Endodermal cell (in vitro differentiated cells): ENCODE results near the gene CRYBA4. TPM values are rescaled to one million over a fixed set of nuclear protein-coding genes. Genes with fewer than 3 reads are reported as not detected.

Experiments
- DNase-seq: peaks from one replicate; pipeline ENCODE4 v3.0.0-alpha.2; 2017
- H3K27ac ChIP-seq: 2 replicates; pipeline ENCODE4 v1.5.1; 2013; ENCODE audit warnings: mild to moderate bottlenecking, low read depth, low read length, moderate library complexity
- H3K27me3 ChIP-seq: 2 replicates; pipeline ENCODE4 v1.6.1; 2013; ENCODE audit warnings: mild to moderate bottlenecking, low read length, moderate library complexity; ENCODE audit not compliant: insufficient read depth, control insufficient read depth, poor library complexity, severe bottlenecking
- H3K36me3 ChIP-seq: 2 replicates; pipeline ENCODE4 v1.7.0; 2013; ENCODE audit warnings: mild to moderate bottlenecking, low read length, moderate library complexity; ENCODE audit not compliant: control insufficient read depth, insufficient read depth
- H3K4me1 ChIP-seq: one replicate; pipeline ENCODE4 v1.7.0; 2013; ENCODE audit warnings: low read length; ENCODE audit not compliant: control insufficient read depth, insufficient read depth
- H3K4me3 ChIP-seq: 2 replicates; pipeline ENCODE4 v1.5.1; 2013; ENCODE audit warnings: mild to moderate bottlenecking, low read length, moderate library complexity
- H3K9ac ChIP-seq: 2 replicates; pipeline ENCODE4 v1.6.1; 2013; ENCODE audit warnings: mild to moderate bottlenecking, low read length, moderate library complexity; ENCODE audit not compliant: poor library complexity, severe bottlenecking; ENCODE audit errors: extremely low read depth
- H3K9me3 ChIP-seq: 2 replicates; pipeline ENCODE4 v1.6.1; 2013; ENCODE audit warnings: mild to moderate bottlenecking, low read length, moderate library complexity; ENCODE audit not compliant: control insufficient read depth
- H3K27ac Mint-ChIP-seq: 2 replicates; pipeline ENCODE4 v1.8.0; 2020; ENCODE audit warnings: mixed read lengths
- H3K27me3 Mint-ChIP-seq: 2 replicates; pipeline ENCODE4 v1.8.0; 2021; ENCODE audit warnings: mild to moderate bottlenecking, mixed read lengths; ENCODE audit not compliant: insufficient read depth
- H3K36me3 Mint-ChIP-seq: 2 replicates; pipeline ENCODE4 v1.8.0; 2020; ENCODE audit warnings: low read depth, mixed read lengths
- H3K4me1 Mint-ChIP-seq: 2 replicates; pipeline ENCODE4 v1.8.0; 2020; ENCODE audit warnings: mixed read lengths
- H3K4me3 Mint-ChIP-seq: 2 replicates; pipeline ENCODE4 v1.8.0; 2020; ENCODE audit warnings: mild to moderate bottlenecking, moderate library complexity, mixed read lengths
- H3K9me3 Mint-ChIP-seq: 2 replicates; pipeline ENCODE4 v1.8.0; 2020; ENCODE audit warnings: mild to moderate bottlenecking, mixed read lengths
- WGBS, 2 experiments: methylation state at CpG; one replicate each; pipeline versions ENCODE4 v1.1.5 to v1.1.7; 2013; ENCODE audit warnings: missing lambda C conversion rate in 2 of 2, mixed read lengths in 1 of 2; ENCODE audit not compliant: insufficient coverage in 1 of 2, insufficient read length in 1 of 2; 5-methylcytosine and 5-hydroxymethylcytosine counted together
- total RNA-seq, 2 donors: library from RNA; stranded (reverse); fragmentation: NEBNext Ultra II Directional in 1 of 2; extraction: Animal tissue kit (Norgen Biotek cat#: 25700) in 1 of 2; gene quantifications; 2 replicates in 1 of 2; 3 replicates in 1 of 2; pipeline ENCODE4 v1.2.1, GENCODE V29; 2021
- TF ChIP-seq, protein P1 (sequence below): fragments of 200-600 bp; sonication (generic); conservative IDR thresholded peaks from 2 replicates; pipeline ENCODE4 v1.5.0; 2021; ENCODE audit warnings: antibody characterized with exemption, mild to moderate bottlenecking

The CRYBA4 gene
- total RNA-seq, 2 donors from 2014 or later: not detected

DNA sequence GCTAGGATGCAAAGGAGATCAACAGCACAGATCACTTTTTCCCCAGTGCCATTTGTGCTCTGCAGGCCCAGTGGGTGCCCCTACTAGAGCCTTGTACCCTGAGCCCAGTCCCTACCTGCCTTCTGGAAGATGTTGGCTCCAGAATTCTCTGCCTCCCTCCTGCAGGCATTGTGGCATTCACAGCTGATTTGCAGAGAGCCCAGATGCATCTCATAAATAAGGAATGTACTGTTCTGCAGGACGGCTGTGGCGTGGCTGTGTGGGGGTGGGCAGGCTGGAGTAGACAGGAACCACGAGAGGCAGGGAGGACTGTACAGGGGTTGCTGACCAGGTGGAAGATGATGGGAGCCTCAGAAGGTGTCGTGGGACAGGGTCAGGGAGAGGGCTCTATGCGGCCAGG, 24.4 kb downstream of the CRYBA4 start:
- Mint-ChIP-seq H3K4me3 (no peak overlapping the region), H3K9me3 (no peaks in the 10 kb centered on the region), H3K27ac (no peak overlapping the region), H3K4me1 (peaks cover 69% of the 10 kb centered on the region), H3K36me3 (no peaks in the 10 kb centered on the region), H3K27me3 (peaks cover 46% of the 10 kb centered on the region)
- Histone ChIP-seq H3K4me3 (no peak overlapping the region), H3K36me3 (no peaks in the 10 kb centered on the region), H3K9ac (no peak overlapping the region), H3K27ac (peak overlapping the region; percentile 12), H3K9me3 (no peaks in the 10 kb centered on the region), H3K27me3 (peaks cover 31% of the 10 kb centered on the region), H3K4me1 (peaks cover 8% of the 10 kb centered on the region)
- TF ChIP-seq, protein P1, sequence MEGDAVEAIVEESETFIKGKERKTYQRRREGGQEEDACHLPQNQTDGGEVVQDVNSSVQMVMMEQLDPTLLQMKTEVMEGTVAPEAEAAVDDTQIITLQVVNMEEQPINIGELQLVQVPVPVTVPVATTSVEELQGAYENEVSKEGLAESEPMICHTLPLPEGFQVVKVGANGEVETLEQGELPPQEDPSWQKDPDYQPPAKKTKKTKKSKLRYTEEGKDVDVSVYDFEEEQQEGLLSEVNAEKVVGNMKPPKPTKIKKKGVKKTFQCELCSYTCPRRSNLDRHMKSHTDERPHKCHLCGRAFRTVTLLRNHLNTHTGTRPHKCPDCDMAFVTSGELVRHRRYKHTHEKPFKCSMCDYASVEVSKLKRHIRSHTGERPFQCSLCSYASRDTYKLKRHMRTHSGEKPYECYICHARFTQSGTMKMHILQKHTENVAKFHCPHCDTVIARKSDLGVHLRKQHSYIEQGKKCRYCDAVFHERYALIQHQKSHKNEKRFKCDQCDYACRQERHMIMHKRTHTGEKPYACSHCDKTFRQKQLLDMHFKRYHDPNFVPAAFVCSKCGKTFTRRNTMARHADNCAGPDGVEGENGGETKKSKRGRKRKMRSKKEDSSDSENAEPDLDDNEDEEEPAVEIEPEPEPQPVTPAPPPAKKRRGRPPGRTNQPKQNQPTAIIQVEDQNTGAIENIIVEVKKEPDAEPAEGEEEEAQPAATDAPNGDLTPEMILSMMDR: no peak
- DNase-seq: no peak
- WGBS, 2 experiments: 75 to 78% methylated on average over 2 to 5 of the region's 5 CpGs

DNA sequence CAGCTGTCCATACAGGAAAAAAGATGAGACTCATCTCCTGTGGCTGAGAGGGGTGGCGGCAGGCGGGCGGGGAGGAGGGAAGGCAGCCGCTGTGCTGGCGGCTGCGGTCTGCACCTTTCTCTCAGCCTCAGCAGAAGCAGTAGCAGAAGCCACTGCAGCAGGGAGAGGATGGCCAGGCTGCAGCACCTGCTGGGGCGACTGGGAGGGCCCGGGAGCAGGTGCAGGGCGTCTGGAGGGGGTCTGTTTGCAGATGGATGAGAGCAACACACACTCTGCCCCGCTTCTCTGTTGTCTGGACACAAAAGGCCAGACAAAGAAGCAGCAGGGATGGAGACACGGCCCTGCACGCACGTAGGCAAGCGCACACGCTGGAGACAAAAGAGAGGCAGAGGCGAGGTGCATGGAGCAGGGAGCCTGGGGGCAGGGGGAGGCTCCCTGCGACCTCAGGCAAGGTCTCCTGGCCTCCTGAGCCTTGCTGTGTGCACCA, 26.3 kb downstream of the CRYBA4 start:
- 21 to 37% methylated on average over 8 to 17 of the region's 17 CpGs for WGBS, 2 experiments
- Histone ChIP-seq H3K36me3 (no peaks in the 10 kb centered on the region), H3K4me1 (peaks cover 5% of the 10 kb centered on the region), H3K9ac (no peak overlapping the region), H3K27me3 (peaks cover 39% of the 10 kb centered on the region), H3K9me3 (no peaks in the 10 kb centered on the region), H3K4me3 (no peak overlapping the region), H3K27ac (peak overlapping the region; percentile 95)
- Mint-ChIP-seq H3K9me3 (no peaks in the 10 kb centered on the region), H3K27ac (peak overlapping the region; percentile 26), H3K27me3 (peaks cover 62% of the 10 kb centered on the region), H3K4me3 (peak overlapping the region; percentile 30), H3K4me1 (peaks cover 52% of the 10 kb centered on the region), H3K36me3 (no peaks in the 10 kb centered on the region)
- peak; percentile 77 for DNase-seq
- TF ChIP-seq, protein P1: no peak

DNA sequence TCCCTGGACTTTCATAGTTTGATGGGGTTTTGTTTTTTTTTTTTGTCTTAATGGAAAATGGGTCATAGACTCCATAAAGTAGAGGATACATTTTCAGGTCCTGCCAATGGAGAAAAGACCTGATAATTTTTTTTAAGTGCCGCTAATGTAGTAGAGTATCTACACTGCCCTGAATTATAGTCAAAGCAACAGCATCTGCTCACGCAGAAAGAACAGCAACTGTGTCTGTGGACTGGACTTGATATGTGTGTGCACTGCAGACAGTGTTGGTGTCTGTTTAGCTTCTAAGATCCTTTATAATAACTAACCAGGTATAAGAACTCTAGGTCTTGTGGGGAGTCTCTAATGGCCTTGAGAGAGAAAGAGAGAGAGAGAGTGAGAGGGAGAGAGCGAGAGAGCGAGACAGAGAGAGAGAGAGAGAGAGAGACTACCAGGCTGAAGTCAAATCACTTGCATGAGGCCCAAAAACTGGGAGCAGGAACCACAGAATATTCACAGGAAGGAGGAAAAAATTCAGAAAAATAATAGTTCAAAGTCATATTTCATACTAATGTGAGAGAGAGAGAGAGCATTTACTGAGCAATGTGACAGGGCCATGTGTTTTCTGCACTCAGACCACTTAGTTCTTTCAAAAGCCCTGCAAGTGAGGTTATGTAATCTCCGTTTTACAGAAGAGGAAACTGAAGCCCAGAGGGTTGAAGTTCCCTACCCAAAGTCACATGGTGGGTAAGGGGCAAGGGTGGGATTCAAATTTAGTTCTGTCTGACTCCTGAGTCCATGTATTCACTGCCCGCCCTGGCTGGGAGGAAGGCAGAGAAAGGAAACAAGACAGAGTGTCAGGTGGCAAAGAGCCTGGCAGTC, 27.0 kb downstream of the CRYBA4 start:
- Histone ChIP-seq H3K9me3 (no peaks in the 10 kb centered on the region), H3K4me1 (peaks cover 5% of the 10 kb centered on the region), H3K27me3 (peaks cover 39% of the 10 kb centered on the region), H3K4me3 (no peak overlapping the region), H3K9ac (no peak overlapping the region), H3K36me3 (no peaks in the 10 kb centered on the region), H3K27ac (peak overlapping the region; percentile 95)
- DNase-seq: no peak
- Mint-ChIP-seq H3K36me3 (no peaks in the 10 kb centered on the region), H3K4me3 (no peak overlapping the region), H3K9me3 (no peaks in the 10 kb centered on the region), H3K27ac (no peak overlapping the region), H3K4me1 (peaks cover 48% of the 10 kb centered on the region), H3K27me3 (peaks cover 70% of the 10 kb centered on the region)
- TF ChIP-seq, protein P1: no peak
- 90 to 98% methylated on average over 5 to 6 of the region's 6 CpGs for WGBS, 2 experiments
